MM.1S (cell line): ENCODE results near the gene GLUD1.
"Not testable (repeated sequence)": the region's sequence is repeated elsewhere in the genome, so short reads cannot be mapped to it uniquely, and the experiment has no call there.

ENCODE experiments used
- EZH2 ChIP-seq: fragments of 300-600 bp; sonication (generic); optimal IDR thresholded peaks from 2 replicates; pipeline ENCODE3; 2017; ENCODE audit warnings: low read depth, mild to moderate bottlenecking, antibody characterized with exemption, low read length, mixed read lengths
- TF ChIP-seq, protein P1 (sequence below): fragments of 300-600 bp; sonication (generic); IDR thresholded peaks from 2 replicates; pipeline ENCODE4 v1.5.1; 2016; ENCODE audit warnings: antibody characterized with exemption, low read length, mixed read lengths

DNA sequence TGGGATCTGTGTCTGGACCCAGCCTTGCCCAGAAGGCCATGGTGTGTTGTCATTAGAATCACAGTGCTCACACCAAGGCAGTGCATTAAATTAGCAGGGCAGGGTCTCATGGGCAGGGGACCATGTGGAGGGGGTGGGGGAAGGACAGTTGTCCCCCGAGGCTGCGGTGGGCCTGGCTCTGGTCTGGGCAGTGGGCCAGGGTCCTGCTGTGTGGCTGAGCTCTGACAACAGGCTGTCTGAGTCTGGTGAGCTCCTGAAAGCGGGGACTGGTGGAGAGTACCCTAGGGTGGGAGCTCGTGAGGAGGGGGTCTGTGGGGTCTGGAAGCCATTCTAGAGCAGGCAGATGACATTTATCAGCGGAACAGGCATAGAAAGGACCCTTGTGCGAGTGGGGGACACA is 76.5 kb downstream of the GLUD1 start:
- TF ChIP-seq, protein P1, sequence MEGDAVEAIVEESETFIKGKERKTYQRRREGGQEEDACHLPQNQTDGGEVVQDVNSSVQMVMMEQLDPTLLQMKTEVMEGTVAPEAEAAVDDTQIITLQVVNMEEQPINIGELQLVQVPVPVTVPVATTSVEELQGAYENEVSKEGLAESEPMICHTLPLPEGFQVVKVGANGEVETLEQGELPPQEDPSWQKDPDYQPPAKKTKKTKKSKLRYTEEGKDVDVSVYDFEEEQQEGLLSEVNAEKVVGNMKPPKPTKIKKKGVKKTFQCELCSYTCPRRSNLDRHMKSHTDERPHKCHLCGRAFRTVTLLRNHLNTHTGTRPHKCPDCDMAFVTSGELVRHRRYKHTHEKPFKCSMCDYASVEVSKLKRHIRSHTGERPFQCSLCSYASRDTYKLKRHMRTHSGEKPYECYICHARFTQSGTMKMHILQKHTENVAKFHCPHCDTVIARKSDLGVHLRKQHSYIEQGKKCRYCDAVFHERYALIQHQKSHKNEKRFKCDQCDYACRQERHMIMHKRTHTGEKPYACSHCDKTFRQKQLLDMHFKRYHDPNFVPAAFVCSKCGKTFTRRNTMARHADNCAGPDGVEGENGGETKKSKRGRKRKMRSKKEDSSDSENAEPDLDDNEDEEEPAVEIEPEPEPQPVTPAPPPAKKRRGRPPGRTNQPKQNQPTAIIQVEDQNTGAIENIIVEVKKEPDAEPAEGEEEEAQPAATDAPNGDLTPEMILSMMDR, result not testable (repeated sequence)
- TF ChIP-seq EZH2, result not testable (repeated sequence)
